Measurements from ENCODE around the gene NAB2.

NAB2 gene

GRCh38 chr12:57131896-57132744 is 43.2 kb downstream of the NAB2 start:
- Histone ChIP-seq H3K9ac (ENCODE audit: low read length) (no peak overlapping the region), H3K79me2 (ENCODE audit: insufficient read depth, low read length) (no peaks in the 10 kb centered on the region), H3K4me3 (ENCODE audit: low read depth, low read length, poor library complexity, severe bottlenecking) (no peak overlapping the region), H3K4me2 (ENCODE audit: low read length) (no peak overlapping the region), H3K27ac (ENCODE audit: low read depth, low read length, poor library complexity, severe bottlenecking) (no peak overlapping the region), H3K9me3 (ENCODE audit: low read length) (no peaks in the 10 kb centered on the region), H3F3A (ENCODE audit: insufficient read depth, low read length) (no peaks in the 10 kb centered on the region), H2AFZ (ENCODE audit: low read length) (no peak overlapping the region), H3K36me3 (ENCODE audit: insufficient read depth, low read length) (no peaks in the 10 kb centered on the region), H3K27me3 (ENCODE audit: insufficient read depth, low read length) (0 out of 2 replicates have a peak, but pooled peaks cover 4% of the 10 kb centered on the region), H3K4me1 (ENCODE audit: insufficient read depth, low read length, severe bottlenecking) (peaks cover 10% of the 10 kb centered on the region), H3K9me2 (ENCODE audit: low read depth, low read length) (no peaks in the 10 kb centered on the region), H4K20me1 (ENCODE audit: insufficient read depth, low read length) (no peaks in the 10 kb centered on the region)
- TF ChIP-seq CTCF (IDR thresholded peaks at IDR 0.05; ENCODE audit: low read length): no peak
- TF ChIP-seq EZH2 (IDR thresholded peaks at IDR 0.05; ENCODE audit: borderline replicate concordance, low read length): no peak

- no peaks in the 10 kb centered on the region for H3K9me3 ChIP-seq (ENCODE audit: low read length)
- H3K27ac ChIP-seq (ENCODE audit: low read depth, low read length, poor library complexity, severe bottlenecking): no peak overlapping the region
- H3K36me3 ChIP-seq (ENCODE audit: insufficient read depth, low read length): no peaks in the 10 kb centered on the region
- no peaks in the 10 kb centered on the region for H3K9me2 ChIP-seq (ENCODE audit: low read depth, low read length)
- no peak for TF ChIP-seq EZH2 (IDR thresholded peaks at IDR 0.05; ENCODE audit: borderline replicate concordance, low read length)
- H3K4me2 ChIP-seq (ENCODE audit: low read length): no peak overlapping the region
- H4K20me1 ChIP-seq (ENCODE audit: insufficient read depth, low read length): no peaks in the 10 kb centered on the region
- H3K27me3 ChIP-seq (ENCODE audit: insufficient read depth, low read length): 0 out of 2 replicates have a peak, but pooled peaks cover 4% of the 10 kb centered on the region
- H2AFZ ChIP-seq (ENCODE audit: low read length): no peak overlapping the region
- no peaks in the 10 kb centered on the region for H3F3A ChIP-seq (ENCODE audit: insufficient read depth, low read length)
- H3K79me2 ChIP-seq (ENCODE audit: insufficient read depth, low read length): no peaks in the 10 kb centered on the region
- H3K4me3 ChIP-seq (ENCODE audit: low read depth, low read length, poor library complexity, severe bottlenecking): no peak overlapping the region
- peaks cover under 1% of the 10 kb centered on the region for H3K4me1 ChIP-seq (ENCODE audit: insufficient read depth, low read length, severe bottlenecking)
- H3K9ac ChIP-seq (ENCODE audit: low read length): no peak overlapping the region
Observed at GRCh38 chr12:57133013-57133569, 44.2 kb downstream of the NAB2 start.

- no peak overlapping the region for H3K9ac ChIP-seq (ENCODE audit: low read length)
- no peaks in the 10 kb centered on the region for H3K36me3 ChIP-seq (ENCODE audit: insufficient read depth, low read length)
- no peaks in the 10 kb centered on the region for H3K9me3 ChIP-seq (ENCODE audit: low read length)
- 0 out of 2 replicates have a peak, but pooled peaks cover 4% of the 10 kb centered on the region for H3K27me3 ChIP-seq (ENCODE audit: insufficient read depth, low read length)
- H3K27ac ChIP-seq (ENCODE audit: low read depth, low read length, poor library complexity, severe bottlenecking): no peak overlapping the region
- TF ChIP-seq CTCF (IDR thresholded peaks at IDR 0.05; ENCODE audit: low read length): no peak
- no peak for TF ChIP-seq EZH2 (IDR thresholded peaks at IDR 0.05; ENCODE audit: borderline replicate concordance, low read length)
- no peak overlapping the region for H2AFZ ChIP-seq (ENCODE audit: low read length)
- H3K4me1 ChIP-seq (ENCODE audit: insufficient read depth, low read length, severe bottlenecking): no peaks in the 10 kb centered on the region
- H3K4me3 ChIP-seq (ENCODE audit: low read depth, low read length, poor library complexity, severe bottlenecking): no peak overlapping the region
- H3K4me2 ChIP-seq (ENCODE audit: low read length): no peak overlapping the region
- no peaks in the 10 kb centered on the region for H4K20me1 ChIP-seq (ENCODE audit: insufficient read depth, low read length)
- no peaks in the 10 kb centered on the region for H3F3A ChIP-seq (ENCODE audit: insufficient read depth, low read length)
- H3K9me2 ChIP-seq (ENCODE audit: low read depth, low read length): no peaks in the 10 kb centered on the region
- H3K79me2 ChIP-seq (ENCODE audit: insufficient read depth, low read length): no peaks in the 10 kb centered on the region
Observed at GRCh38 chr12:57133916-57134315, 45.0 kb downstream of the NAB2 start.
